GM10266 (cell line): Measurements from ENCODE around the gene BEND5.

ENCODE experiments used
- DNase-seq: peaks from one replicate; pipeline ENCODE4 v3.0.0; 2012; ENCODE audit errors: extremely low spot score
- CTCF ChIP-seq: IDR thresholded peaks from 2 replicates; pipeline ENCODE4 v1.5.1; 2012; ENCODE audit warnings: mild to moderate bottlenecking, low read depth; ENCODE audit not compliant: control insufficient read depth, insufficient read depth; ENCODE audit errors: missing control alignments

Gene BEND5

GRCh38 chr1:48785869-48786268, 9.2 kb upstream of the BEND5 start:
- TF ChIP-seq CTCF, result no peak
- no peak for DNase-seq

DNA sequence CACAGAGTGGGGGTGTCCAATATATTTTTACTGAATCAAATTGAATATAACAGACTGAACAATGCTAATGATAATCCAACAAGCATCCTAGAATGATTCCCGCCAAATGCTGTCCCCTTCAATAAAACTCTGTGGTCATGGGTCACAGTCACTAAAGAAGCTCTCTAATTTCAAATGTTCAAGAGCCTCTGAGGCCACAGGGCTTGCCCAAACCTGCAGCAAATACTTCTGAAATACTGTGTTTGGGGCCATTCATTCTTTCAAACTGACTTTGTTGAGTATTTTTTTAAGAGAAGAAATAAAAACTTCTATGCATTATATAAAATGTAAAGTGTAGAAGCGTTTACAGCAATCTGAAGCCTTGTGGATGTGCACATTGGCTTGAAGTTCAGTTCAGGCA, 7.6 kb upstream of the BEND5 start:
- no peak for TF ChIP-seq CTCF
- DNase-seq, result no peak

DNA sequence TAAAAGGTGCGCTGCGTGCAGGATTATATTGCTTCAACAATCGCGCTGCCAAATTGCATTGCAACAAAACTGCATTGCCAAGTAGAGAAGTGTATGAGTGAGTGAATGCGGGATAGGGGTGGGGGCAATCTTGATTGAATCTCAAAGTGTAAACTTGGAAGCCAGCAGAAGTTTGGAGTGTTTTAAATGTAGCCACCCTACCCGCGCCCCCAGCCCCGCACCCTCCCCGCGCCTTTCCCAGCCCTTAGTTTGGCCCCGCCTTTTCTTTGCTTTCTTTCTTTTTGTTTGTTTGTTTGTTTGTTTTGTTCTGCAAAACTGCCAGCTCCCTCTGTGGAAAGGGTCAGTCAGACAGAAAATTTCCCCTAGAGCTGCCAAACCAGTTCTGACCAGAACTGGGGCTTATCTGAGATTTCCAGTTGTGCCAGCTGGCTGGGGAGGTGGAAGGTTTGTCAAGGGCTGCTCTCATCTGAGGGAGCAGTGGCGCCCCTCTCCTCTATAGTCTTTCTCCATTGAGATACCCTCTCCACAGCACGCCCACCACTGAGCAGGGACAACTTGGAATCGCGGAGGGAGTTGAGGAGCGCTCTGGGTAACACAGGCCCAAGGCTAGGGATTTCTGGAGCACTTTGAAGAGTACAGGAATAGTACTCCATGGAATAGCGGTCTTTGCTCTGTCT, 666 bp upstream of the BEND5 start:
- no peak for TF ChIP-seq CTCF
- DNase-seq, result no peak

GRCh38 chr1:48775831-48776392, 779 bp downstream of the BEND5 start:
- no peak for TF ChIP-seq CTCF
- DNase-seq, result no peak

DNA sequence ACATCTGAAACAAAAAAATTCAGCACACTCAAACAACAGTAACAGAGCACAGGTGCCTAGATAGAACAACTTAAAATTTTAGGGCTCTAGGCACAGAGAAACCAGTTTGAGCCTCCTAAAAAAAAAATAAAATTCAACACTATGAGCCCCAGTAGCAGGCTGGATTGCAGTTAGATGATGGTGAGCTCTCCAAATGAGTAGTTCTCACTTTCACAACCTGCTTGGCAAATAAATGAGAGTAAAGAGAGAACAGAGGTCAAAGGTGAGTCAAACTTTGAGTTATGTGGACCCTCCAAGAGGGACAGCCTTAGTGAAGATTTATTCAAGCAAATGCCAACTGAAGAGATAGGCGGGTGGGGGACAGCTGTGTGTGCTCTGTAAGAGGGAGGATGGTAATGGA, 3.6 kb downstream of the BEND5 start:
- no peak for TF ChIP-seq CTCF
- no peak for DNase-seq

GRCh38 chr1:48772211-48772610, 4.5 kb downstream of the BEND5 start:
- TF ChIP-seq CTCF, result no peak
- no peak for DNase-seq

- TF ChIP-seq CTCF, result no peak
- DNase-seq, result no peak
These were observed 5.1 kb downstream of the BEND5 start for GRCh38 chr1:48771561-48771960.
